Measurements from ENCODE around the gene PCDH10.

The PCDH10 gene

DNA sequence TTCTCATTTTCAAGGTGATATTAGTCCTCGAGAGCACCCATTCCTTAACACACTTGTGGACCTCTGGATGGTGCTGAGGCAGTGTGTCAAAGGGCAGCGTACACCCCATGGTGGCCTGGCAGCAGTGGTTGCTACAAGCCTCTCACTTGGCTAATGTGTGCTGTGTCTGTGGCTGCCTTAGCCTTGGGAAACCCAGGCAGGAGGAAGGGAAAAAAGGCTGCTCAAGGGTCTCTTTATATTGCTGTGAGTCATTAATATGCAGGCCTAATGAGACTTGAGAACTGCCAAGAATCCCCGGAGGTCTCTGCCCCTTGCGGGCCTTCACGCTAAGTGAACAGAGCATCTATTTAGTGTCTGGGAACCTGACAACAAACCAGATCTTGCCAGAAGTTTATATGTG lies 7.0 kb downstream of the PCDH10 start:
- H3K4me3 ChIP-seq (ENCODE audit: low read depth, low read length): no peak overlapping the region
- TF ChIP-seq, protein P1, sequence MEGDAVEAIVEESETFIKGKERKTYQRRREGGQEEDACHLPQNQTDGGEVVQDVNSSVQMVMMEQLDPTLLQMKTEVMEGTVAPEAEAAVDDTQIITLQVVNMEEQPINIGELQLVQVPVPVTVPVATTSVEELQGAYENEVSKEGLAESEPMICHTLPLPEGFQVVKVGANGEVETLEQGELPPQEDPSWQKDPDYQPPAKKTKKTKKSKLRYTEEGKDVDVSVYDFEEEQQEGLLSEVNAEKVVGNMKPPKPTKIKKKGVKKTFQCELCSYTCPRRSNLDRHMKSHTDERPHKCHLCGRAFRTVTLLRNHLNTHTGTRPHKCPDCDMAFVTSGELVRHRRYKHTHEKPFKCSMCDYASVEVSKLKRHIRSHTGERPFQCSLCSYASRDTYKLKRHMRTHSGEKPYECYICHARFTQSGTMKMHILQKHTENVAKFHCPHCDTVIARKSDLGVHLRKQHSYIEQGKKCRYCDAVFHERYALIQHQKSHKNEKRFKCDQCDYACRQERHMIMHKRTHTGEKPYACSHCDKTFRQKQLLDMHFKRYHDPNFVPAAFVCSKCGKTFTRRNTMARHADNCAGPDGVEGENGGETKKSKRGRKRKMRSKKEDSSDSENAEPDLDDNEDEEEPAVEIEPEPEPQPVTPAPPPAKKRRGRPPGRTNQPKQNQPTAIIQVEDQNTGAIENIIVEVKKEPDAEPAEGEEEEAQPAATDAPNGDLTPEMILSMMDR (IDR thresholded peaks at IDR 0.05; ENCODE audit: control insufficient read depth, extremely low read depth, insufficient read depth): no peak
- no peak for DNase-seq (ENCODE audit: low read depth)

DNA sequence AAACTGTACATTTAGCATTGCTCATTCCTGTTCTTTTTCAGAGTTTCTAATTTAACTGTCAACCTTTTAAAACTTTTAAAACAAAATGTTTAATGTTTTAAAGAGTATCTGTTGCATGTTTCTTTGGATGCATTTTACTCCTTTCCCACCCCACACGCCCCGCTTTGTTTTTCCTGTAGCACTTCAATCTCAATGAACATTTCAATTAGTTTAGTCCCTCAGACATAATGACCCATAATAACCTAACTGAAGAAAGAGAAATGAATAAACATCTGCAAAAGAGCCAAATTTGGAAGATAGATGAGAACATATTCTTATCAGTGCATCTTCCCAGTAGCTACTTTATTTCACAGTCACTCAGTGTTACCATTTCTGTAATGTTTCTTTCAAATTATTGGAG lies 7.5 kb downstream of the PCDH10 start:
- TF ChIP-seq, protein P1 (IDR thresholded peaks at IDR 0.05; ENCODE audit: control insufficient read depth, extremely low read depth, insufficient read depth): no peak
- no peak for DNase-seq (ENCODE audit: low read depth)
- H3K4me3 ChIP-seq (ENCODE audit: low read depth, low read length): no peak overlapping the region

DNA sequence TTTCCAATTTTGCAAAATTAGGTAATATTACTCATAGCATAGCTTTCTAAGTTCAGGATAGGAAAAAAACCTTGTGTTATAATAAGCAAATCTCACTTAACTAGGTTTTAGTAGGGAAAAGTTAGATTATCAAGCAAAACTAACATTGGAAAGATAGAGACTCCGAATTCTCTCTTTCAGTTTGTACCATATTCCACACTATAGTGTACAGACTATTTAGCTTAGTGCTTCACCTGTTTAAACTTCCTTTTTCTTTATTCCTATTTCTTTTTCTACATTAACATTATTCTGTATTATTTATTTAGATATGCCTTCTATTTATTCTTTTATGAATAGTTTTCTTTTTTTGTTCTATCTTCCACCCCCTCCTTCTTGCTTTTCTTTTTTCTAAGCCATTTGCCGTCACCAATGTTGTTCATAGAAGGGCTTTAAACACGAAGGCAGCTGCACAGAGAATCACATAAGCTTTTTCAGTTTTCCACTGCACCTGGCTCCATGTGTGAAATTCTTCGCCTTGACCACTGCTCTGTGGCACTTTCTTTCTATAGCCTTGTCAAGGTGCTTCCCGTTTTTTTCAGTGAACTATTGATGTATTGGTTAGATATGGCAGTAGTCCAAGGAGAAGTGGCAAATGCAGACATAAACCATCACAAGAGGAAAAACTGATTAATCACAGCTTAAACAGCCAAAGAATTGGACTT lies 8.5 kb downstream of the PCDH10 start:
- H3K4me3 ChIP-seq (ENCODE audit: low read depth, low read length): no peak overlapping the region
- TF ChIP-seq, protein P1 (IDR thresholded peaks at IDR 0.05; ENCODE audit: control insufficient read depth, extremely low read depth, insufficient read depth): no peak
- no peak for DNase-seq (ENCODE audit: low read depth)

DNA sequence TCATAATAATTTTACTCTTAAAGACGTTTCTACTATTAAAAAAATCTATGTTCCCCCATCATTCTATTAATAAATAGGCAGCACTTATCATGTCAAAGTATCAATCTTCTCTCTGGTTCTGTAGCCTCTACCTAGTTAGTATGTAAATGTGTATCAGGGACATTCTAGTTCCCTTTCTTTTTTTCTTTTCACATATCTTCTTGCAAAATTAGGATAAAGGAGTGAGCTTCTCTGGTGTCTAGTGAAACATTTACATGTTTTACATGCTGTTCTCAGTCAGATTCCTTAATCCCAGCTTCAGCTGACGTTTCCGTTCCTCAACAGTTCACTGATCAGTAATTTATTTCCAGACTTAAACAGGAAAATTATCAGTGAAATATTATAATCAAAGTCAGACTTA lies 11.8 kb downstream of the PCDH10 start:
- DNase-seq (ENCODE audit: low read depth): no peak
- TF ChIP-seq, protein P1 (IDR thresholded peaks at IDR 0.05; ENCODE audit: control insufficient read depth, extremely low read depth, insufficient read depth): no peak
- H3K4me3 ChIP-seq (ENCODE audit: low read depth, low read length): no peak overlapping the region

DNA sequence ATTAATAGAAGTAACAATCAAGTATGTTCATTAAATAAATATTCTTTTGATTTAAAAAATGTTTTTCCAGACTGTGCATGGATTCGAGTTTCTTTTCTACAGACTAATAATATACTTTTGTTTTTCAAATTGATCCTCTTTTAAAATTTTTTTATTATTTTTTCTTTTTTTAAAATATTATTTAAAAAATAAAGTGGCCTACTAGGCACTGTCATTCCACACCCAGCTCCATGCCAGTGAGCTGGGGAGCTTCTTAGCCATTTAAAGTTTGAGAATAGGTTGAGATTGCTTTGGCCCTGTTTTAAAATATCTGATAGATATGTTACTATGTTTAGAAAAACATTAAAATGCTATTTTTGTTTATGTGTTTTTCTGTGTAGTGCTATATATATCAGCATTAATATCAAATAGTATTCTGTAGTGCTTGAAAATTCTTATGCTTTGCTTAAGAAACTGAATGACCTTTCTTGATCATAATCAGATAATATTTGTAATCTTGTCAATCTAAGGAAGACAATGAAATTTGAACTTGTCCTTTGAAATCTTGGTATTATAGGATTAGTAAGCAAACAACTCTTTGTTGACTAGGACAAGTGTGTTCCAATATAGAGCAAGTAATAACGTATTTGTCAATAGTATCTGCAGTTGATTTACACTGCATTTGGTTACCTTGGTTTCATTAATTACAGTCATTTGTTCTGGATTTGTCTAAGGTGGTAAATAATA lies 12.6 kb downstream of the PCDH10 start:
- TF ChIP-seq, protein P1 (IDR thresholded peaks at IDR 0.05; ENCODE audit: control insufficient read depth, extremely low read depth, insufficient read depth): no peak
- H3K4me3 ChIP-seq (ENCODE audit: low read depth, low read length): no peak overlapping the region
- peak; percentile 52 for DNase-seq (ENCODE audit: low read depth)

DNA sequence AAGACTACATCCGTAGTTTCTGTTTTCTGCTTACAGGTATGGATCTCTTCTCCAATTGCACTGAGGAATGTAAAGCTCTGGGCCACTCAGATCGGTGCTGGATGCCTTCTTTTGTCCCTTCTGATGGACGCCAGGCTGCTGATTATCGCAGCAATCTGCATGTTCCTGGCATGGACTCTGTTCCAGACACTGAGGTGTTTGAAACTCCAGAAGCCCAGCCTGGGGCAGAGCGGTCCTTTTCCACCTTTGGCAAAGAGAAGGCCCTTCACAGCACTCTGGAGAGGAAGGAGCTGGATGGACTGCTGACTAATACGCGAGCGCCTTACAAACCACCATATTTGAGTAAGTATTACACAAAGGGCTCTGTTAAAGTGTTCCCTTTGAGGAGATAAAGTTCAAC lies 13.8 kb downstream of the PCDH10 start:
- no peak overlapping the region for H3K4me3 ChIP-seq (ENCODE audit: low read depth, low read length)
- no peak for DNase-seq (ENCODE audit: low read depth)
- TF ChIP-seq, protein P1 (IDR thresholded peaks at IDR 0.05; ENCODE audit: control insufficient read depth, extremely low read depth, insufficient read depth): no peak

Data from LNCaP clone FGC (cell line).